ENCODE results near the gene SREBF2.
A peak's percentile ranks its signal among the peaks of the same experiment; 100 is the strongest.

The SREBF2 gene

GRCh38 chr22:41826430-41827383 is 6.2 kb upstream of the SREBF2 start:
- H3K4me3 ChIP-seq (ENCODE audit: control insufficient read depth, low read depth, low read length): no peak overlapping the region
- no peak for TF ChIP-seq CTCF (conservative IDR thresholded peaks at IDR 0.05; ENCODE audit: control insufficient read depth, insufficient read depth, low read depth, low read length)
- DNase-seq (ENCODE audit: low read depth): no peak

- H3K4me3 ChIP-seq (ENCODE audit: control insufficient read depth, low read depth, low read length): no peak overlapping the region
- no peak for TF ChIP-seq CTCF (conservative IDR thresholded peaks at IDR 0.05; ENCODE audit: control insufficient read depth, insufficient read depth, low read depth, low read length)
- DNase-seq (ENCODE audit: low read depth): no peak
Measured at GRCh38 chr22:41827671-41828070, 5.2 kb upstream of the SREBF2 start.

- no peak for DNase-seq (ENCODE audit: low read depth)
- TF ChIP-seq CTCF (conservative IDR thresholded peaks at IDR 0.05; ENCODE audit: control insufficient read depth, insufficient read depth, low read depth, low read length): no peak
Measured at GRCh38 chr22:41828516-41828915, 4.4 kb upstream of the SREBF2 start.

GRCh38 chr22:41830174-41830573 is 2.7 kb upstream of the SREBF2 start:
- no peak for DNase-seq (ENCODE audit: low read depth)
- no peak for TF ChIP-seq CTCF (conservative IDR thresholded peaks at IDR 0.05; ENCODE audit: control insufficient read depth, insufficient read depth, low read depth, low read length)
- no peak overlapping the region for H3K4me3 ChIP-seq (ENCODE audit: control insufficient read depth, low read depth, low read length)

More at GRCh38 chr22:41828516-41828915, 4.4 kb upstream of the SREBF2 start:
- no peak overlapping the region for H3K4me3 ChIP-seq (ENCODE audit: control insufficient read depth, low read depth, low read length)

- H3K4me3 ChIP-seq (ENCODE audit: control insufficient read depth, low read depth, low read length): no peak overlapping the region
- peak; percentile 26 for DNase-seq (ENCODE audit: low read depth)
- TF ChIP-seq CTCF (conservative IDR thresholded peaks at IDR 0.05; ENCODE audit: control insufficient read depth, insufficient read depth, low read depth, low read length): no peak
Measured at GRCh38 chr22:41831383-41831782, 1.5 kb upstream of the SREBF2 start.

GRCh38 chr22:41831828-41832552 is 915 bp upstream of the SREBF2 start:
- peak overlapping the region; percentile 54 for H3K4me3 ChIP-seq (ENCODE audit: control insufficient read depth, low read depth, low read length)
- TF ChIP-seq CTCF (conservative IDR thresholded peaks at IDR 0.05; ENCODE audit: control insufficient read depth, insufficient read depth, low read depth, low read length): no peak
- DNase-seq (ENCODE audit: low read depth): peak; percentile 29
